ENCODE results near the gene NIT1.

NIT1 gene

GRCh38 chr1:161119092-161119903 lies 1.4 kb downstream of the NIT1 start:
- ATAC-seq (peak; percentile 68), DNase-seq (peak; percentile 47 to 76)
- no peaks in the 10 kb centered on the region for H3K9me3 Mint-ChIP-seq
- H3K4me3 Mint-ChIP-seq: peak overlapping the region; percentile 95 to 98
- H3K27me3 Mint-ChIP-seq: no peaks in the 10 kb centered on the region
- peaks cover 68% of the 10 kb centered on the region for H3K4me1 Mint-ChIP-seq
- H3K27ac Mint-ChIP-seq: peak overlapping the region; percentile 89 to 98

DNA sequence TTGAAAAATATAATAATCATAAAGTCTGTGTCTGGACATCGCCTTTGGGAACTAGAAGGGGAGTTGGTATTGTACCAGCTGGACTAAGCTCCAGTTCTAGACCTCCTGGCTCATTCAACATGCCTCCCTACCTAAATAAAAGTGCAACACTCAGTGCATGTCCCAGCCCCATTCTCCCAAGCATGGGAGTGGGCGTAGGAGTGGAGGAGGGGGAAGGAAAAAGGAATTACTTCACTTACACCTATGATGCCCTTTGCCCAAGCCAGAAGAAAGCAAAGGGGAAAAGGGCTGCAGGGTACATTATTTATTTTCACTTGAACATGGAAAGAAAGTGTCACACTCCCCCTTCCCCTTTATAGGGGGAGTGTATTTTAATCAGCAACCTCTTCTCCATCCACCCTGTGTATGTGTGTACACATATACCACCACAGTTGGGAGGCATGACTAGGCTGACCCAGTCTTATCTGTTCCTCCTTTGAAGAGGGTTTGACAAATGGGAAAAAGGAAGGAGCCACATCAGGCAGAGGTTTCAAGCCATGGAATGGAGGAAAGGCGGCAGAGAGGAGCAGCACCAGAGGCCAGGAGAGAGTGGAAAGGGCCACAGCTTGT lies 3.2 kb downstream of the NIT1 start:
- Mint-ChIP-seq H3K4me3 (peak overlapping the region in 1 of 2 donors; percentile 38), H3K9me3 (no peaks in the 10 kb centered on the region), H3K27ac (peak overlapping the region; percentile 80 to 82), H3K27me3 (no peaks in the 10 kb centered on the region), H3K4me1 (peaks cover 49% of the 10 kb centered on the region)
- ATAC-seq (no peak), DNase-seq (no peak)

GRCh38 chr1:161121834-161122233 lies 3.9 kb downstream of the NIT1 start:
- DNase-seq (no peak), ATAC-seq (no peak)
- peaks cover 46% of the 10 kb centered on the region for H3K4me1 Mint-ChIP-seq
- H3K9me3 Mint-ChIP-seq: no peaks in the 10 kb centered on the region
- H3K27me3 Mint-ChIP-seq: no peaks in the 10 kb centered on the region
- no peak overlapping the region for H3K27ac Mint-ChIP-seq
- H3K4me3 Mint-ChIP-seq: no peak overlapping the region

DNA sequence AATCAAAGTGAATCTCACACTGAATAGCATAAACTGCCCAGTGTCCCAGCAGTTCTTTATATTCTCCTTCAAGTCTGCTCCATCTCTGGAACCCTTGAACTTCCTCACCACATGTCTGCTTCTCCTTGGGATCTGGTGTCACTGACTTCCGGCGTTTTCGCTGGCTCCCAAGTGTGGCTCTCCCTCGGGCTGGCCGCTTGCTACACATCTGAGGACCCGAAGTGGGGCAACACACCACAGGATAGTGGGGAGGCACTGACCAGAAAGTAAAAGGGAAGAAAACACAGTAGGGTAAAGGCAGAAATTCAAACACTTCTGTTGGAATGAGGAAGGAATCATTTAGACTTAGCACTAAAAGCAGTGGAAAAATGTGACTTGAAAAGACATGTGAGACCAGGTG lies 5.1 kb downstream of the NIT1 start:
- Mint-ChIP-seq H3K4me3 (no peak overlapping the region), H3K27ac (no peak overlapping the region), H3K9me3 (no peaks in the 10 kb centered on the region), H3K27me3 (no peaks in the 10 kb centered on the region), H3K4me1 (peaks cover 53% of the 10 kb centered on the region)
- ATAC-seq: no peak
- DNase-seq: no peak

DNA sequence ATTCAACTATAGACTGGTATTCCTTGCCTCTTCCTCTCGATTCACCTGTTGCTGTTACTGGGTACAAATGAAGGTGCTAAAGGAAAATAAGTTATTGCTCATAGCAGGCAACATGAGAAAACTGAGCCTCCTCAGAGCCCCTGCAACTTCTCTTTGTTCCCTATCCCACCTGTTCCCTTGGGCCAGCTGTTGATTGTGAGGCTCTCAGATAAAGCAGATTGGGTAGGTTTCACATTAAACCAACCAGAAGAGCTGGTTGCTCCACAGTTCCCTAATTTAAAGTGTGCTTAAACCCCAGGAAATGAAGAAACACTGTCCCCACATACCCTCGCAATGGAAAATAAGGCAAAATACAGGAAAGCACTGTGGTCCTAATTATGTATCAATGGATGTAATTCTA lies 9.7 kb downstream of the NIT1 start:
- peak overlapping the region in 1 of 2 donors; percentile 77 for H3K27ac Mint-ChIP-seq
- H3K4me1 Mint-ChIP-seq: peaks cover 55% of the 10 kb centered on the region
- no peaks in the 10 kb centered on the region for H3K9me3 Mint-ChIP-seq
- DNase-seq: no peak
- H3K4me3 Mint-ChIP-seq: no peak overlapping the region
- no peaks in the 10 kb centered on the region for H3K27me3 Mint-ChIP-seq
- ATAC-seq: no peak

DNA sequence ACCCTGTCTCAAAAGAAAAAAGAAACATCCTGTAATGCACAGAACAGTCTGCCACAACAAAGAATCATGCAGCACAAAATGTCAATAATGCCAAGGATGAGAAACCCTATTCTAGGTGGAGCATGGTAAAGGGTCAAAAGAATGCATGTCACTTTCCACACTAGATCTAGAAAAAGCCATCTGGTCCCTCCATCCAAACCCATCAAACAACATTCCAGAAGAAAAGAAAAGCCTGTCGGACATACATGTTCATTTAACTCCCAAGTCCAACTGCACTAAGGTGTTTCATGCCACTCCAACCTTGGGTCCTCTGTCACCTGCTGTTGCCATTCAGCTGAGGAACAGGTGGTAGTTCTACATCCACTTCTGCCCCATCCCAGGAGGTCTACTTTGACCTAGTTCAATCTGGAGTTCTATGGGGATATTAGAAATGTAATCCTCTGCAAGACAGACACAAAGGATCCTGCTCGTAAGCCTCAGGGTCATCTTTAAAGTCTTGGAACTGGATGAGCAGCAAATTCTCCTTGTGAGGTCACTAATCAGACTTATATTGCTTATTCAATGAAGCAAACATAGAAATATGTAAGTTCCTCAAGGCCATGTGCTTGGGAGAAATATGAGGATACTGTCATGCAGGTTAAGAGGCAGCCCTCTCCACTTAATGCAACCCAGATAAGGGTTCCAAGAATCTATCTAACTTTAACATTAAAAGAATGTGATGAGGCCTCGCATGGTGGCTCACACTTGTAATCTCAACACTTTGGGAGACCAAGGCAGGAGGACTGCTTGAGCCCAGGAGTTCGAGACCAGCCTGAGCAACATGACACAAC lies 10.9 kb downstream of the NIT1 start:
- DNase-seq: no peak
- ATAC-seq: no peak
- Mint-ChIP-seq H3K9me3 (no peaks in the 10 kb centered on the region), H3K27me3 (no peaks in the 10 kb centered on the region), H3K27ac (no peak overlapping the region), H3K4me1 (peaks cover 55% of the 10 kb centered on the region), H3K4me3 (no peak overlapping the region)

DNA sequence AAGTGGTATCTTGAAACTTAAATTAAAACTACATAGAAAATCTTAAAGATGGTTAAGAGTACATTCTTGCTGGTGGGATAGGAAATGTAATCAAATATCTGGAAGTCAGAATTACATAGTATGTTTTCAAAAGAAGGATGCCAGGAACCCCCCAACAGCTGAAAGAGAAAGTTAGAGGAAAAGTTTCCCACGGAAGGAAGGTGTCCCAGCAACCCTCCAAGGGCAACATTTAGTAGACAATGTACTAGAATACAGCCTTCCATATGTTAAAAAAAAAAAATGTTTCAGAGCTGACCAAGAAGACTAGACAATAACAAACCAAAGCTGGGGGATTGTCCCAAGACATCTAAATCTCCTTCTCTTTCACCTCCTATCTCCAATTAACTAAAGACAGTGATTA lies 12.4 kb downstream of the NIT1 start:
- H3K9me3 Mint-ChIP-seq: no peaks in the 10 kb centered on the region
- H3K27me3 Mint-ChIP-seq: no peaks in the 10 kb centered on the region
- H3K4me1 Mint-ChIP-seq: peaks cover 60% of the 10 kb centered on the region
- ATAC-seq (no peak), DNase-seq (no peak)
- H3K4me3 Mint-ChIP-seq: no peak overlapping the region
- H3K27ac Mint-ChIP-seq: no peak overlapping the region

DNA sequence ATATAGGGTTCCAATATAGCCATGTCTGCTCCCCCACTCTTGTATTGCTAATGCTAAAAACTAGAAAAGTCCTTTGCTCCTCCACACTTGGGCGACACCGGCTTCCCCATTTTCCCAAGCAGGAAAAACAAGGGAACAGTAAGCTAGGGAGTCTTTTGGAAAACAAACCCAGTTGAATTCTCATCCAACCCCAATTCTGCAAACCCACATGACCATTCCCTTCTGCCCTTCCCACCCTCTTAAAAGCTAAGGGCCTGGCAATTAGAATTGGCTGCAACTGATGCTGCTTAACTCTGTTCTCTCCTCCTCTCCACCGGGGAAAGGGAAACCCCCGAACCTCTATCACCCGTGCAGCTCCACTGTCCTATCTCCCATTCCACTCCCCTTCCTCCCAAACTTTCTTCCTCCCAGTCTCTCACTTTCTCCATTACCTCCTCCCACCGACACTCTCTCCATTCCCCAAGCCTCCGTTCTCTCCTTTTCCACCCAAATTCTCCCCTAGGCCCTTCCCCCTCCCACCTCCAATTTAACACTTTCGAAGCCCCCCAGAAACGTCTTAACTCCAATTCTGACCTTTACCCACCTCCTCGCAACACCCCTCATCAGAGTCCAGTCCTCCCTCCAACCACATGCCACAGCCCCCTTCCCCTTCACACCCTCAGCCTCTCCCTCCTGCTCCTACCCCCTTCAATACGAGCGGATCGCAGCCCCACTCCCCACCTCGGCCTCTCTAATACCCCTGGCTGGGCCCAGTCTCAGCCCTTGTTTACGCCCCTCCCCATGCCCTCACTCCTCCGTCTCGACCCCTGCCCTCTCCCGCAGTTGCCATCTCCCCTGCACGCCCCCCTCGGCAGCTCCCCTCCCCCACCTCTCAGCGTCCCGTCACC lies 13.9 kb downstream of the NIT1 start:
- H3K9me3 Mint-ChIP-seq: no peaks in the 10 kb centered on the region
- peak overlapping the region; percentile 4 to 85 for H3K27ac Mint-ChIP-seq
- no peak overlapping the region for H3K4me3 Mint-ChIP-seq
- peaks cover 57% of the 10 kb centered on the region for H3K4me1 Mint-ChIP-seq
- DNase-seq: no peak
- H3K27me3 Mint-ChIP-seq: no peaks in the 10 kb centered on the region
- ATAC-seq: peak; percentile 44

DNA sequence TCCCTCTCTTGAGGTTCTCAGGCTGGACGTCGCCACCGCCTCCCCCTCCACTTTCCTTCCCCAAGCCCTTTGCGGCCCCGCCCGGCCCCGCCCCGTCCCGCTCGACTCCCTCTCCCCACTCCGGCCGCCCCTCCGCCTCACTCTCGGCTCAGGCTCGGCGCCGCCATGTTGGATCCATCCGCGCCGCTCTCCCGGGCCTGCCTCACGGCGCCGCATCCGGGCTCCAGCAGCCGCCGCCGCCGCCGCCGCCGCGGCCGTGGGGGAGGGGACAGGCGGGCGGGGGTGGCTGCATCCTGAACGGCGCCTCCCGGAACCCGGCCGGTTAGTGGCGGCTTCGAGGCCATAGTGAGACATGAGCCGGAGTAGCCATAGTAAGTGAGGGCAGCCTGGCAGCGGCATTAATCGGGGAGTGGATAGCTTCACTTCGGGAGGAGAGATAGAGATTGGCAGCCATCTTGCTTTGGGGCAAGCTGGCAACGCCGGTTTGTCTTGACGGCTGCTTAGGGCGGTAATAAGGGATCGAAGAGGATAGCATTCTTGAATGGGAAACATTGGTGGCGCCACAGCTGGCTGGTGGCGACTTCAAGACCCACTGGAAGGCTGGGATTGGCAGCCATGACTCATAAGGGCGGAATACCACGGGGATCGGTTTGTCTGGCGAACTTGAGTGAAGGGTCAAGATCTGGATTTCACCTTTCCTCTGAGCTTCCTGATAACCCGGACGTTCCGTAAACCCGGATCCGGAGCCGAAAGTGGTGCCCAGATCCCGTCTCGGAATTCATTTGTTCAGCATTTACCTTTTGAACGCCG lies 14.7 kb downstream of the NIT1 start, which contains the start of gene DEDD:
Gene DEDD, minus strand, starts transcription at position 258 of the 810 bp plus-strand sequence. CDS start 8,205 bp downstream, outside the sequence.
- no peaks in the 10 kb centered on the region for H3K9me3 Mint-ChIP-seq
- peak; percentile 87 to 94 for DNase-seq
- H3K27me3 Mint-ChIP-seq: no peaks in the 10 kb centered on the region
- H3K4me3 Mint-ChIP-seq: no peak within 1 kb of the TSS
- peaks cover 49% of the 10 kb centered on the region for H3K4me1 Mint-ChIP-seq
- peak; percentile 96 for ATAC-seq
- peak within 1 kb of the TSS; percentile 4 to 85 for H3K27ac Mint-ChIP-seq

DNA sequence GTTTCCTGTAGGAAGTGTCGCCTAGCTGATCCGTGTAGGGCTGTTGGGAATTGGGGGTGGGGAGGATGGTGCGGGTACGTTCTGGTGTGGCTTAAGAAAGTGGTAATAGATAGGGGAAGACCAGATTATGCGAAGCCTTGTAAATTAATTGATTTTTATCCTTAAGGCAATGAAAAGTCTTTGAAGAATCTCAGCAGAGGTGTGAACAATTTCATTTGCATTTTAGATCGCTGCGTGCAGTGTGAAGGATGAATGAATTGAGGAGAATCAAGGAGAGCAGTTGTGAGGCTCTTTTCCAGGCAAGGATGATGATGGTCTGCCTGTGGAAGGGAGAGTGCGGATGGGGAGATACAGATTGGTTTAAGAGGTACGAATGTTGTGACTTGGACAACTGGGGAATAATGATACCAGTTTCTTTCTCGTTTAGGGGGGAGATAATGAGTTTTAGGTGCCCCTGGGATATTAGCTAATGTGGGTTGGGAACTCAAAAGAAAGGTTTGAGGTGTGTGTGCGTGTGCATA lies 15.4 kb downstream of the NIT1 start:
- Mint-ChIP-seq H3K4me1 (peaks cover 42% of the 10 kb centered on the region), H3K27me3 (no peaks in the 10 kb centered on the region), H3K9me3 (no peaks in the 10 kb centered on the region), H3K27ac (no peak overlapping the region), H3K4me3 (no peak overlapping the region)
- ATAC-seq (no peak), DNase-seq (no peak)

- no peak for ATAC-seq
- Mint-ChIP-seq H3K4me1 (peaks cover 6% of the 10 kb centered on the region), H3K9me3 (no peaks in the 10 kb centered on the region), H3K27me3 (no peaks in the 10 kb centered on the region), H3K4me3 (no peak overlapping the region), H3K27ac (no peak overlapping the region)
- DNase-seq: no peak
Observed at GRCh38 chr1:161137881-161138280, 20.0 kb downstream of the NIT1 start.

- H3K27me3 Mint-ChIP-seq: no peaks in the 10 kb centered on the region
- ATAC-seq (no peak), DNase-seq (no peak)
- H3K4me3 Mint-ChIP-seq: no peak overlapping the region
- peaks cover 6% of the 10 kb centered on the region for H3K4me1 Mint-ChIP-seq
- H3K9me3 Mint-ChIP-seq: no peaks in the 10 kb centered on the region
- peak overlapping the region in 1 of 2 donors; percentile 34 for H3K27ac Mint-ChIP-seq
Observed at GRCh38 chr1:161138431-161138830, 20.5 kb downstream of the NIT1 start.

GRCh38 chr1:161139766-161140165 lies 21.9 kb downstream of the NIT1 start:
- H3K4me3 Mint-ChIP-seq: no peak overlapping the region
- no peak overlapping the region for H3K27ac Mint-ChIP-seq
- no peak for ATAC-seq
- H3K9me3 Mint-ChIP-seq: no peaks in the 10 kb centered on the region
- peaks cover 5% of the 10 kb centered on the region for H3K4me1 Mint-ChIP-seq
- H3K27me3 Mint-ChIP-seq: no peaks in the 10 kb centered on the region
- DNase-seq: no peak

DNA sequence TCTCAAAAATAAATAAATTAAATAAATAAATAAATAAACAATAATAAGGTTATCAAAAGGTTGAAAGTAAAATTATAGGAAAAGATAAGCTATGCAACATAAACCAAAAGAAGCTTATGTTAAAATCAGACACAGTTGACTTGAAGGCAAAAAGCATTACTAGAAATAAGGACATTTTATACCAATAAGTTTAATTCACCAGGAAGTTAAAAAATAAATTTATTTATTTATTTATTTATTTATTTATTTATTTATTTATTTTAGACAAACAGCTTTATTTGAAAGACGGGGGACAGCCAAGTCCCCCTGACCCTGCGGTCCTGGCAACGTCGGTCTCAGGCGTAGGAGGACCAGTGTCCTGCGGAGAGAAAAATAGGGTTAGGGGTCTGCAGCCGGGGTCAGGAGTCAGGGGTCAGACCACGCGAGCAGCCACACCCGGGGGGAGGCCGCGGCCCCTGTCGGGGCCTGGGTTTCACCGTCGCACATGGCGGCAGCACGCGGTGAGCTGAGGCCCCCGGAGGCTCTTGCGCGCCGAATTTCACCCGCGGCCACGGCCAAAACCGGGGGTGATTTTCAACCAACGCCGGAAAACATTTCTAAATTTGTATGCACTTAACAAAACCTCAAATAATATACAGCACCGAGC lies 23.0 kb downstream of the NIT1 start:
- H3K27ac Mint-ChIP-seq: no peak overlapping the region
- H3K4me3 Mint-ChIP-seq: no peak overlapping the region
- no peak for DNase-seq
- no peak for ATAC-seq
- no peaks in the 10 kb centered on the region for H3K9me3 Mint-ChIP-seq
- no peaks in the 10 kb centered on the region for H3K27me3 Mint-ChIP-seq
- H3K4me1 Mint-ChIP-seq: no peaks in the 10 kb centered on the region
